DMS153 (cell line): ENCODE data around the gene GFPT2.

Experiments used
- DNase-seq: peaks from one replicate; lab custom pipeline; 2025; lab: John Stamatoyannopoulos, UW

The GFPT2 gene

DNA sequence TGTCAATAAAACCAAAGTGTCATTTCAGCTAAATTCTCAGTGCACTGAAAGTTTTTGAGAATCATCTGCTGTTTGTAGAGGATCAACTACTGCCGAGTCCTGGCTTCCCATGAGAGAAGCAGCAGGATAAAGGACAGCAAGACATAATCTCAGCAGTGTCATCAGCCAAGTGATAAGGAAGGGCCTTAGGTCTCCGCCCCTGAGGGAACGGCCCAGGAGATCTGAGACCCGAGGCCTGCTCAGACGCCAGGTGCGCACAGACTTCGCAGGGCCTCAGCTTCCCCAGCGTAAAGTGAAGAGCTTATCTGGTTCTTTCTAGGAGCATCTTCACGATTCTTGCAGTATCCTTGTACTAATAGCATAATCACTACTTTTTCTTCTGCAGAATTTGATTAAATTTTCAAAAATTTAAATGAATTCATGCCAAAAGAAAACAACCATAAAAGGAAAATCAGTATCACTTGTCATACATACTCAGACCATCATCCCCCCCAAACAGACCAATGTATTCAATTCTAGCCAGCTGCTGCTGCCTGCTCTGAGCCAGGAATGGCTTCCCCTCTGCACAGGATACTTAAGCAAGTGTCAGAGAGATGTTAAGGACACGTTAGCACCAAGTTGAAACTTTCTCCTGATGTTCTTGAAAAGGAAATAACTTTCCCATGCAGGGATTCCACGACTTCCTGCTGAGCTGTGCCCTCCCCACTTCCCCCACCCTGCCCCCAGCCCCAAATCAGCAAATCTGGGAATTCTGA is 2.2 kb downstream of the GFPT2 start:
- no peak for DNase-seq

DNA sequence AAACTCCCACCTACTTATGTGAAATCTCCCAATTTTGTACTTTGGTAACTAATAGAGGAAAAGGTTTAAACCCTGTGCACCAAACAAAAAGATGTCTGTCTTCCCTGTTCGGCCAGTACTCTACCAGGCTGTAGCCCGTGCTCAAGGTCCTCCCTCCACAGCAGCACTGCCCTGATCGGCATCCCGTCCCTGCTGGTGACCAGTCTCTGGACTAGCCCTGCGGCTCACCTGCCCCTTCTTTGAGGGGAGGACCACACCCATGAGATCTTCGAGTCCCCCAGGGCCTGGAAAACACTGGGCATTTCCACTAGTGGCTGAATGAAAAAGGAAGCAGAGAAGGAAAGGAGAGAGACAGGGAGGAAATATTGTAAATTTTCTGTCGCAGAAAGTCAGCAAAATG is 2.8 kb downstream of the GFPT2 start:
- no peak for DNase-seq

- no peak for DNase-seq
These were observed 3.7 kb downstream of the GFPT2 start for GRCh38 chr5:180349391-180349790.

GRCh38 chr5:180348336-180348735 is 4.8 kb downstream of the GFPT2 start:
- no peak for DNase-seq

- DNase-seq = no peak
These were observed 5.4 kb downstream of the GFPT2 start for GRCh38 chr5:180347702-180348101.

DNA sequence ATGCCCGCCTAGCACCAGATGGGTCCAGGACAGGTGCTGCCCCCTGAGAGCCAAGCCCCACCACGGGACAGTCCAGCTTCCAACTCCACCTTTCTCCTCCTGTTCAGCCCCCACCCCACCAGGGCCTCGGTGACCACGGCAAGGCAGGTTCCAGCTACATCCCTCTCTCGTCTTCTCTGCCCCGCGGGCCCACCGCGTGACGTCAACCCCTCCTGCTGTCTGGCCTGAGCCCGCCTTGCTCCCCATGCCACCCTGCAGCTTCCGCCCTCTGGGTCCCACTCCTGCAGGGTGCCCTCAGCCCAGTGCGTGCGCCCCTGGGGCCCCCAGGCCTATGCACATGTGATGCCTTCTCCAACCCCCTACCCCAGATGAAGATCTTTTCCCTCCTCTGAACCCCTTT is 6.8 kb downstream of the GFPT2 start:
- DNase-seq = no peak

- DNase-seq = no peak
These were observed 7.4 kb downstream of the GFPT2 start for GRCh38 chr5:180345781-180346180.

DNA sequence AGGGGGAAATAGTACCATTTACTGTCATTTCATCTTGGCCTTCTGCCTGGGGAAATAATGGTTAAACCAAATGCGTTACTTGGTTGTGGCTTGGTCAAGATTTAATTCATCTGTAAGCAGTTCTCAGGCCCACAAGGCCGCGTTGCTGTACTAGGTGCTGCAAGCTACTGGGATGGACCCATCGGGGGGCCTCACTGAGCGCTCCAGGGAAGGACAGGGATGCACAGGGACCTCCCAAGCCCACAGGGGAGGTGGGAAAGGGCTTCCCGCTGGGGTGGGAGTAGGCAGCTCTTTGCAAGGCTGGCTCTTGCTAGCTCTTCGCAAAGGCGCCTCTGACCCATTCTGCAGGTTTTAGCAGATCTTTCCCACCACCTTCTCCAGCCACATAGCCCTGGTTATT is 8.0 kb downstream of the GFPT2 start:
- DNase-seq = no peak

DNA sequence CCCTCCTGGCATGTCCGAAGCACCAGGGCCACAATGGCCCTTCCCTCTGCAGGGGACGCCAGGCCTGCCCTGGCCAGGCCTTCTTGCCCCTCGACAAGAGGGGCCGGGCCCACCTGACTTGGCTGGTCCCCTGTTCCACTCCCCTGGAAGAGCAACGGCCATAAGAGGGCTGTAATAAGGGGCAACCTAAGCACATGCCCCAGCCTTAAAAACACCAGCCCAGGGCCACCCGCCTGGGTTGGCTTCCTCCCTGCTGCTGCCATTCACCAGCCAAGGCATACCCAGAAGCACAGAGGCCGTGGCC is 8.5 kb downstream of the GFPT2 start:
- no peak for DNase-seq

DNA sequence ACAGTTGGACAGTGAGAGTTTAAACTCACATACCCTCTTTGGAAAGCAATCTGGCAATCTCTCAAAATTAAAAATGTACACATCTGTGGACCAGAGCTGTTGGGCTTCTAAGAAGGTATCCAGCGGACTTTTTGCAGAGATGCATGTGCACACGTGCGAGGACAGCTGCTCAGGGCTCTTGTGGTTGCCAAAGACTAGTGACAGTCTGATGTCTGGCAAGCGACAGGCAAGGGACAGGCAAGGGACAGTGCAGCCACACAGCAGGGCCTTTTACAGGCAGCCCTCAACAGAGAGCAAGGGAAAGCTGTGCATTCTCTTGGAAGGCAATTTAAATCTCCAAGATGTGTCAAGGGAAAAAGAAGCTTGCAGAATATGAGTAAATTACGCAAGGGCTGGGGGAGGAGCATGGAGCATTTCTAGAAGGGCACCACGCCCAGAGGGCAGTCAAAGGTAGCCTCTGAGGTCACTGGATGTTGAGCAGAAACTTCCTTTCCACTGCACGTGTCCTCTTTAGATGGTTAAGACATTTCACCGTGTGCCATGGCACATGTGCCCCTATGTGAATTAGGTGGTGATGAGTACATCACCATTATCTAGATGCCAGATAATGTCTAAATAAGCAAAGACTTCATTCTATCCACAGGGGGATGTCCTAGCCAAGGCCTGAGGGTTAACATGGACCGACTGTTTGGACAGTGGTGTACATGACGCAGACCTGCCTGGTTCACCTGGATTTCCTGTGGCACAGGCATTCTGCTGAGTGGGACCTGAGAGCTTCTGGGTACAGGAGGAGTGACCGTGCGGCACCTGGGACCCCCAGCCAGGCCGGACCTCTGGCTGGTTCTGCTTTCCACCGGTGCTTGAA is 9.1 kb downstream of the GFPT2 start:
- no peak for DNase-seq

GRCh38 chr5:180343110-180343830 is 9.9 kb downstream of the GFPT2 start:
- no peak for DNase-seq

- no peak for DNase-seq
These were observed 11.5 kb downstream of the GFPT2 start for GRCh38 chr5:180341595-180341994.

DNA sequence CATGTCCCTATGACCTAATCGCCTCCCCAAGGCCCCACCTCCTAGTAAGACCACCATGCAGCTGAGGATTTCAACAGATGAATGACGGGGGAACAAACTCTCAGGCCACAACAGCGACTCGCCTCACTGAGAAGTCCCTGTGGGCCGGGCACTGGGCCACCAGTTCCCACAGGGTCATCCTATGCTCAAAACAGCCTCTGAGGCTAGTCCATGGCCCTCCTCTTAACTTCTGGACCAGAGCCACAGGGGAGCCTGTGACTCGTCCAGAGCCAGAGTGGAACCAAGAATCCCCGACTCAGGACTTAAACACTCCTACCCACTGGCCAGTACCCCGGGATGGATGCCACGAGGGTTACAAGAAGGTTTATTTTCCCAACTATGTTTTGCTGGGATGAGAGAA is 12.3 kb downstream of the GFPT2 start:
- DNase-seq = no peak

- no peak for DNase-seq
These were observed 13.5 kb downstream of the GFPT2 start for GRCh38 chr5:180339583-180340183.

- no peak for DNase-seq
These were observed 15.0 kb downstream of the GFPT2 start for GRCh38 chr5:180338001-180338707.

GRCh38 chr5:180336234-180337020 is 16.7 kb downstream of the GFPT2 start:
- DNase-seq = no peak

- DNase-seq = no peak
These were observed 17.4 kb downstream of the GFPT2 start for GRCh38 chr5:180335614-180336233.

DNA sequence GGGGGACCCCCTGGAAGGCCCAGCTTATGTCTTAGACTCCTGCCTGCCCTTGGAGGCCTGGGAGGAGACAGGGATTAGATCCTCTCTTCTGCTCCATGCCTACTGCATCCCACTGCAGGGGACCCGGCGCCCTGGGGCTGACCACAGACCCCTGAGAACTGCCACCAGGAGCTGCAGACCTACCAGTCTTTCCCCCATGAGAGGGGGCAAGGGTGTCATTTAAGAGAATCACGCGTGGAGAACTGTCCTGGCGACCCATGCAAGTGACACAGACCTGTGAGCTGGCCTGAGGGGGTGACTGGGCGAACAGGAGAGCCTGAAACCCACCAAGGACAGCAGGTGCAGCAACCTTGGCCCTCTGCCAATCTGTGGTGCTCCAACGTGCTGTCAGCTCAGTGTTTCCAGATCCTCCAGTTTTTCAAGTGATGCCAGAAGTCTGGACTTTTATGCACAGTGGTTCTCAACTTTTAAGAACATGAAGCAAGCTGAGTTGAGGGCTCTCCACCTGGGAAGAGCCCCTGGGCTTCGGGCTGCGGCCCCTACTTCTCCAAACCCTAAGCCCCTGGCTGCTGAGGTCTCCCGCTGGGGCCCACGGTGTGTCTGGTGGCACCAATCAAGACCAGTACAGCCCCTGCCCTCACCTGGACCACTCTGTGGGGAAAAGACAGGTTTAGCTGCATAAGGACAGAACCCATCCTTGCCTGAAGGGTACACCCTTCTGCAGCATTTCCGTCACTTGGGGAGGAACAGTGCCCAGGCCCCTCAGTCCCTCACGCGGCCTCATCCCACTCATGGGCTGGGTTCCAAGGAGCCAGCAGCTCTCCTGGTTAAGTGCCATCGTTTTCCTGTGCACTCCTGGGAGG is 18.2 kb downstream of the GFPT2 start:
- no peak for DNase-seq

DNA sequence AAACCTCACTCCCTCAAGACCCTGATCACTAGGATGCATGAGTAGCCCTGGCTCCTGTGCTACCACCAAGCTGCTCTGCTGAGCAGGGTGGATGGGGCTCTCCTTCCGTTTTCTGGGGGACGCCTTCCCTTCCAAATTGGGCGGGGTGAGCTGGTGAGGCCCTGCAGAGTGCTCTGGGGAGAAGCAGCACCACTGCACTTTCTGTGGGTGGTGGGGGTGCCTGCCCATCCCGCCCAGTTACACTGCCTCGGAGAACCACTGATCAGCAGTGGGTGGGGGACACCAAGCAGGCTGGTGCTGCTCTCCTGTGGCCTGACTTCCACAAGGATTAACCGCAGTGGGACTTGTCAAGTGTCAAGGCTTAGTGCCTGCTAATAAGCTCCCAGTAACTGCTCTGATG is 19.0 kb downstream of the GFPT2 start:
- DNase-seq = no peak

DNA sequence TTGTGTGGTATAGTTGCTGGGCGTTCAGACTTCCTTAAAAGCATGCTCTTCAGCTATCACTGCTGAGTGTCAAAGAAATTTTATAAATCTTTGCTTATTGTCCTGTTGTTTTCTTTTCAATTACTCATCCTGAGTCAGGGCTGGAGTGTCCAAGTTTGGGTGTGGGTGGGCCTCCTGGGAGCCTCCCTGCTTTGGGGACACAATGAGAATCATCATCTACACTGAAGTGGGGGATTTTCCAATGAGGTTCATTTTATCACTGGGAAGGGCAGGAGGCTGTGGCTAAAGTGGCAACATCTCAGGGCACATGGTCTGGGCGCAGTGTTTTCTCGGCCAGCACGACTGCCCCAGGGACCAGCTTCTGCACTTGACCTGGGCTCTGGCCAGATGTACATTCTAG is 19.5 kb downstream of the GFPT2 start:
- no peak for DNase-seq
